PC-9 (cell line): ENCODE data around the gene KLHL10. TPM values are rescaled to one million over a fixed set of nuclear protein-coding genes. Genes with fewer than 3 reads are reported as not detected.
A peak's percentile ranks its signal among the peaks of the same experiment; 100 is the strongest.

Experiments used
- BruUV-seq: library from RNA; stranded (reverse); fragments of 400-500 nt; replicated peaks from 2 replicates; lab custom pipeline; 2021; lab: Mats Ljungman, UMichigan
- CTCF ChIA-PET: fragments of 300-600 bp; sonication (Branson Sonifier 250); formaldehyde crosslinking; loops from one replicate; lab custom pipeline; 2022; ENCODE audit warnings: antibody characterized with exemption; lab: Charles Lee
- POLR2A ChIA-PET: fragments of 300-600 bp; sonication (Branson Sonifier 250); formaldehyde crosslinking; loops from one replicate; lab custom pipeline; 2022; ENCODE audit warnings: antibody characterized with exemption; ENCODE audit not compliant: unreplicated experiment; lab: Charles Lee
- DNase-seq, 2 experiments: peaks; one replicate each; pipeline versions ENCODE4 v3.0.0 to v3.0.0-alpha.2; 2015 to 2022; ENCODE audit warnings: mixed read lengths in 1 of 2
- H2AFZ ChIP-seq: fragments of 200-600 bp; sonication (generic); 2 replicates; pipeline ENCODE4 v1.8.1; 2017; ENCODE audit warnings: antibody characterized with exemption
- H3F3A ChIP-seq: fragments of 200-600 bp; sonication (generic); 2 replicates; pipeline ENCODE4 v1.8.1; 2017; ENCODE audit warnings: antibody characterized with exemption, mild to moderate bottlenecking, low read depth; ENCODE audit not compliant: insufficient read depth
- H3K27ac ChIP-seq: fragments of 200-600 bp; sonication (generic); 2 replicates; pipeline ENCODE4 v1.6.1; 2016; ENCODE audit warnings: mixed run types
- H3K27me3 ChIP-seq: fragments of 200-600 bp; sonication (generic); 2 replicates; pipeline ENCODE4 v1.6.1; 2016; ENCODE audit warnings: low read depth, mixed run types; ENCODE audit not compliant: insufficient read depth
- H3K36me3 ChIP-seq: fragments of 200-600 bp; sonication (generic); 2 replicates; pipeline ENCODE4 v1.6.1; 2016; ENCODE audit warnings: low read depth, mixed run types
- H3K4me1 ChIP-seq: fragments of 200-600 bp; sonication (generic); replicated peaks from 2 replicates; pipeline ENCODE4 v1.6.1; 2016; ENCODE audit warnings: mixed run types; ENCODE audit not compliant: insufficient read depth
- H3K4me2 ChIP-seq: fragments of 200-600 bp; sonication (generic); 2 replicates; pipeline ENCODE4 v1.6.1; 2017; ENCODE audit warnings: mixed run types
- H3K4me3 ChIP-seq: fragments of 200-600 bp; sonication (generic); 2 replicates; pipeline ENCODE4 v1.6.1; 2016; ENCODE audit warnings: mixed run types
- H3K79me2 ChIP-seq: fragments of 200-600 bp; sonication (generic); 2 replicates; pipeline ENCODE4 v1.6.1; 2017; ENCODE audit warnings: low read depth, mixed run types
- H3K9me2 ChIP-seq: fragments of 200-600 bp; sonication (generic); 2 replicates; pipeline ENCODE4 v1.8.1; 2017; ENCODE audit warnings: mild to moderate bottlenecking; ENCODE audit not compliant: insufficient read depth
- H3K9me3 ChIP-seq: fragments of 200-600 bp; sonication (generic); 2 replicates; pipeline ENCODE4 v1.8.1; 2016; ENCODE audit warnings: low read depth; ENCODE audit not compliant: insufficient read depth
- H4K20me1 ChIP-seq: fragments of 200-600 bp; sonication (generic); 2 replicates; pipeline ENCODE4 v1.8.1; 2017; ENCODE audit not compliant: insufficient read depth
- CTCF ChIP-seq: fragments of 200-600 bp; sonication (generic); conservative IDR thresholded peaks from 2 replicates; pipeline ENCODE4 v1.6.1; 2017; ENCODE audit warnings: mixed run types, antibody characterized with exemption, mild to moderate bottlenecking, moderate library complexity
- EZH2 ChIP-seq: fragments of 200-600 bp; sonication (generic); IDR thresholded peaks from 2 replicates; pipeline ENCODE4 v1.8.0; 2017; ENCODE audit warnings: antibody characterized with exemption, low read depth
- intact Hi-C: fragments of 100-400 bp; cut with micrococcal nuclease; formaldehyde crosslinking; loops from one replicate; pipeline ENCODE4 v1.10.0; 2022; ENCODE audit not compliant: unreplicated experiment
- total RNA-seq: library from RNA; stranded (reverse); gene quantifications from 2 replicates; pipeline ENCODE4 v1.2.3, GENCODE V29; 2021

KLHL10 gene
- total RNA-seq, 1 experiment from 2014 or later, result not detected

DNA sequence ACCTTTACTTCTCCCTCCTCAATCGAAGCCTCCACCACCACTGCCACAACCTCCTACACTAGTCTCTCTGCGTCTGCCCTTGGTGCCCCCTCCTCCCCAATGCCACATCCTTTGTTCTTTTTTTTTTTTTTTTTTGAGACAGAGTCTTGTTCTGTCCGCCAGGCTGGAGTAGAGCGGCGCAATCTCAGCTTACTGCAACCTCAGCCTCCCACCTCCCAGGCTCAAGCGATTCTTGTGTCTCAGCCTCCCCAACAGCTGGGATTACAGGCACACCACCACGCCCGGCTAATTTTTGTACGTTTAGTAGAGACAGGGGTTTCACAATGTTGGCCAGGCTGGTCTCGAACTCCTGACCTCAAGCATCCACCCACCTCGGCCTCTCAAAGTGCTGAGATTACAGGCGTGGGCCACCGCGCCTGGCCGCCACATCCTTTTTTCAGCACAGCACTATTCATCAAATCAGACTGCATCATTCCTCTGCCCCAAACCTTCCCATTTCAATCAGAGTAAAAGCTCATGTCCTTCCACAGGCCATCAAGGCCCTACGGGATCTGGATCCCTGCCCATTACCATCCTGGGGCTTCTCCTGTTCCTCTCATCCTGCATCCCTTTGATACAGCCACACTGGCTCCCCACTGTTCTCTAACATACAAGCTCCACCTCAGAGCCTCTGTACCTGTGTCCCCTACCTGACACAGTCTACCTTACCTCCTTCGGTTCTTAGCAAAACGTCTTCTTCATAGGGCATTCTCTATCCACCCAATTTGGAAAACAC lies 25.6 kb downstream of the KLHL10 start:
- no TSS peak for BruUV-seq
- no peak for DNase-seq
- ChIA-PET POLR2A (no interaction called here), CTCF (no interaction called here)
- no peak overlapping the region for H2AFZ ChIP-seq
- H3K27ac ChIP-seq, result no peak overlapping the region
- peak overlapping the region; percentile 98 for H3K4me2 ChIP-seq
- peaks cover 19% of the 10 kb centered on the region; the same call in 1 of the 2 replicates for H3F3A ChIP-seq
- intact Hi-C loops, result loop anchor here (10.0 kb wide), 1 partner anchor 128 kb away; the partner anchor contains the start of gene HAP1
- H3K4me1 ChIP-seq, result peaks cover 16% of the 10 kb centered on the region
- H4K20me1 ChIP-seq, result peaks cover 43% of the 10 kb centered on the region
- peaks cover 65% of the 10 kb centered on the region for H3K79me2 ChIP-seq
- H3K9me3 ChIP-seq, result no peaks in the 10 kb centered on the region
- no peaks in the 10 kb centered on the region for H3K9me2 ChIP-seq
- no peaks in the 10 kb centered on the region for H3K36me3 ChIP-seq
- H3K4me3 ChIP-seq, result peak overlapping the region; percentile 87; the same call in 1 of the 2 replicates
- H3K27me3 ChIP-seq, result no peaks in the 10 kb centered on the region
- TF ChIP-seq CTCF, result no peak
- no peak for TF ChIP-seq EZH2

- H3F3A ChIP-seq, result peaks cover 26% of the 10 kb centered on the region; the same call in 1 of the 2 replicates
- peaks cover 3% of the 10 kb centered on the region for H3K36me3 ChIP-seq
- peak overlapping the region; percentile 98 for H2AFZ ChIP-seq
- H3K9me2 ChIP-seq, result no peaks in the 10 kb centered on the region
- CTCF ChIA-PET, result no interaction called here
- peak overlapping the region; percentile 87 for H3K4me3 ChIP-seq
- intact Hi-C loops, result loop anchor here (10.0 kb wide), 1 partner anchor 130 kb away; the partner anchor contains the start of gene HAP1
- TF ChIP-seq EZH2 (no peak), CTCF (no peak)
- peaks cover 56% of the 10 kb centered on the region for H3K79me2 ChIP-seq
- BruUV-seq, result no TSS peak
- peaks cover 16% of the 10 kb centered on the region for H3K4me1 ChIP-seq
- no peaks in the 10 kb centered on the region for H3K9me3 ChIP-seq
- no peak for DNase-seq
- POLR2A ChIA-PET, result interaction anchor here (0.6 kb wide), 1 partner anchor 91 kb away, joined by 4 read pairs; no protein-coding TSS in a partner anchor
- peak overlapping the region; percentile 44 for H3K27ac ChIP-seq
- H3K27me3 ChIP-seq, result no peaks in the 10 kb centered on the region
- H4K20me1 ChIP-seq, result peaks cover 34% of the 10 kb centered on the region
- peak overlapping the region; percentile 98 for H3K4me2 ChIP-seq
Measured at GRCh38 chr17:41864498-41864835, 26.8 kb downstream of the KLHL10 start.

GRCh38 chr17:41864836-41865595 lies 27.4 kb downstream of the KLHL10 start, which contains the start of gene KLHL11:
KLHL11 (minus strand) TSS chr17:41865423; CDS start chr17:41865370, 53 bp downstream.
- Histone ChIP-seq H3K36me3 (peaks cover 4% of the 10 kb centered on the region), H3K27me3 (no peaks in the 10 kb centered on the region), H3K4me1 (peaks cover 16% of the 10 kb centered on the region), H3K79me2 (peaks cover 51% of the 10 kb centered on the region), H3F3A (peaks cover 31% of the 10 kb centered on the region; the same call in 1 of the 2 replicates), H4K20me1 (peaks cover 29% of the 10 kb centered on the region), H3K9me3 (no peaks in the 10 kb centered on the region), H3K4me2 (peak within 1 kb of the TSS; percentile 98), H2AFZ (peak within 1 kb of the TSS; percentile 98), H3K27ac (peak within 1 kb of the TSS; percentile 44), H3K9me2 (no peaks in the 10 kb centered on the region), H3K4me3 (peak within 1 kb of the TSS; percentile 87)
- DNase-seq, result peak; percentile 66 to 84
- TF ChIP-seq CTCF, result no peak
- TF ChIP-seq EZH2, result no peak
- ChIA-PET POLR2A (interaction anchor here (0.6 kb wide), 3 partner anchors 14 to 248 kb away, joined by 3 to 6 read pairs (median 4); partner anchors contain the start of gene DHX58), CTCF (interaction anchor here (0.7 kb wide), 2 partner anchors 66 to 68 kb away, joined by 3 to 4 read pairs; no protein-coding TSS in a partner anchor)
- intact Hi-C loops, result loop anchor here (10.0 kb wide), 1 partner anchor 130 kb away; the partner anchor contains the start of gene HAP1
- BruUV-seq, result no TSS peak
